HG02852 (cell line): ENCODE measurements around the gene EFEMP2.

ENCODE experiments used
- ATAC-seq: cut with Tn5 transposase; IDR thresholded peaks from one replicate; pipeline ENCODE4 v1.9.1; 2021; ENCODE audit warnings: mild to moderate bottlenecking, moderate library complexity; ENCODE audit not compliant: unreplicated experiment

Gene EFEMP2

GRCh38 chr11:65872586-65873317 is at the start of gene EFEMP2:
Gene EFEMP2, minus strand, starts transcription at chr11:65872800. Its CDS starts 446 bp downstream, at chr11:65872354.
- ATAC-seq: no peak

DNA sequence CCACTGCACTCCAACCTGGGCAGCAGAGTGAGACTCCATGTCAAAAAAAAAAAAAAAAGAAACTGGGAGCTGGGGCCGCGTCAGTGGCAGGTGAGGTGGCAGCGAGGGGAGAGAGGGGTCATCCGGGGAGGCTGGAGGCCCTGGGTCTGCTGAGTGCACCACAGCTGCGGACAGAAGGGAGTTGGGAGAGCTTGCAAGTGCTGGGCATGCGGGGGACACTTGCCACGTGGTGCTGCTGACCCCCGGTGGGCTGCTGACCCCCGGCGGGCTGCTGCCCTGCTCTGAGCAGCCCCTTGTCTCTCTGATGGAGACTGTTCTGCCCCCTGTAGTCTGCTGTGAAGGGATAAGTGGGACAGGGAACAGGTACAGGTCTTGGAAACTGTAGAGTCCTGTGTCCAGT is 49.3 kb upstream of the EFEMP2 start:
- ATAC-seq: no peak

DNA sequence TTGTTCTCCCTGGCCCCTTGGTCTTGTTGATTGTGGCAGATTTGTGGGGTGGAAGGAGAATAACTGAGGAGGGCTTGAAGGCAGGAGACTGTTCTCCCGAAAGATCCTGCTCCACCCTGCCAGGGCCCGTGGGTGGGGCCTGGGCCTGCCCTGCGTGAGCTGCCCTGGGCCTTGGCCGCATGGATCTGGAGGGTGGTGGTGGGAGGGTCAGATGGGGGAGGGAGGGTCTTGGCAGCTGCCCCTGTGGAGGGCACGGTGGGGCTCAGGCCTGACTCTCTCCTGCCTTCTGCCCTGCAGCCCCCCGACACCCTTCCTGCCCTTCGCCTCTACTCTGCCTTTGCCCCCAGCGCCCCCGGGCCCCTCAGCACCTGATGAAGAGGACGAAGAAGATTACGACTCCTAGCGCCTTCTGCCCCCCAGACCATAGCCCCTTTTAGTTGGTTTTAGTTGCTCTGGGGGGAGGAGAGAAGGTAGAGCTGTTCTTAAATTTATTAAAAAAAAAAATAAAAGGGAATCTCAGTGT is 48.5 kb upstream of the EFEMP2 start:
- ATAC-seq: no peak

- no peak for ATAC-seq
These were observed 47.8 kb upstream of the EFEMP2 start for GRCh38 chr11:65920372-65920802.

DNA sequence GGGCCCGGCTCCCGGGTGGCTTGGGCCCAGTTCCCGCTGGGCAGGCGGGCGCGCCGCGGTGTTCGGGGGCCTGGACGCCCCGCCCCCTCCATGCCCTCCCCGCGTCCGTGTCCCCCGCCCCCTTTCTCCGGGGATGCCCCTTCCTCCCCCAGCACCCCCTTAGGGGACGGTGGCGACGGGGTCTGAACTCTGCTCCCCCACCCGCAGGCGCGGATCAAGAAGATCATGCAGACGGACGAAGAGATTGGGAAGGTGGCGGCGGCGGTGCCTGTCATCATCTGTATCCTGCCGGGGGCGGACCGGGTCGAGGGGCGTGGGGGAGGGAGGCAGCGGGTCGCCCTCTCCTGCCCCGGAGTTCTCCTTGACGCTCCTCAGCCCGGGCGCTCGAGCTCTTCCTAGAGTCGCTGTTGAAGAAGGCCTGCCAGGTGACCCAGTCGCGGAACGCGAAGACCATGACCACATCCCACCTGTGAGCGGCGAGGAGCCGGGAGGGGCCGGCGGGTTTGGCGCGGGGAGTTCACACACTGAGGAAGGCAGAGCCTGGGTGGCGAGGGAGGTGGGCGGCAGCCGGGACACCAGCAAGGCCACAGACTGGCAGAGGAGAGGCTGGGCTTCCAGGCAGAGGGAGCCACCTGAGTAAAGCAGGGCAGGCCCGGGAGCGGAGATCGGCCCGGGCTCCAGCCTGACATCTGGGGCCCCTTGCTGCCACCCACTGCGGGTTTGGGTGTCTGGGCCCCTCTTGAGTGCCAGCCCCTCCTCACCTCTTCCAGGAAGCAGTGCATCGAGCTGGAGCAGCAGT is 47.2 kb upstream of the EFEMP2 start:
- peak; percentile 38 for ATAC-seq

- ATAC-seq: peak; percentile 82
These were observed 46.6 kb upstream of the EFEMP2 start, which contains the start of gene DRAP1 for GRCh38 chr11:65919141-65919572. Gene DRAP1, plus strand, starts transcription at chr11:65919426. Its CDS starts 76 bp downstream, at chr11:65919502.

DNA sequence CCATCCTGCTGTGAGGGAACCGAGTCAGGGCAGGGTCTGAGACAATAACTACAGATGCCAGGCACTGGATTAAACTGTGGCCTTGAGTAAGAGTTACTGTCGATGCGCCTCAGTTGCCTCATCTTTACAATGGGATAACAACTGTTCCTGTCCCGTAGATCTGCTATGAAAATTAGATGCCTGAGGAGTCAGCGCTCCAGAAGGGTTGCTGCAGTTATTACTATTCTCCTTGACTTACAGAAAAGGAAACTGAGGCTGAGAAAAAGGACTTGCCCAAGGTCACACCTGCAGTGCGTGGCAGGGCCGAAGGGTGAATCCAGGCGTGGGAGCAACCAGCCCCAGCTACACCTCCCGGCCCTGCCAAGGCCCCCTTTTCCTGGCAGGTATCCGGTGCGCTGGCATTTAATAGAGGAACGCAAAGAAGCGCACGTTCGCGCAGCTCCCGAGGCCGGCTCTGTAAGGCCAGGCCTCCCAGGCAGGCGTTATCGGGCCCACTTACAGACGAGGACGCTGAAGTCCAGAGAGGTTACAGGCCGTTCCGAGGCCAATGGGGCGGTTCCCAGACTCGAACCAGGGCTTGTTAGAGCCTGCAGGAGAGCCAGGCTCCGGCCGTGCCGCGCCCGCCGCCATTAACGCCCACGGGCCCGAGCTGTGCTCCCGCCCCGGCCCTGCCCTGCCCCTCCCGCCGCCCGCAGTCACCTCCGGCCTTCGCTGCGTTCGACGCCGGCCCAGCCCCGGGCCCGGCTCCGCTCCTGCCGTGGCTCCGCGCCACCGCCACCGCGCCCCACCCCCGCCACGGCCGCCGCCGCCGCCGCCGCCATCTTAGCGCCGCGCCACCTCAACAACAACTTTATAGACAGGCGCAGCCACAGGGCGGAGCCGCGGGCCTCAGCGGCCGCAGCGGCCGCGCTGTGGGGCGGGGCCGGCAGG is 45.9 kb upstream of the EFEMP2 start, which contains the start of gene C11orf68:
Gene C11orf68 (minus strand): TSS at position 852 of the 930 bp plus-strand sequence. CDS start 31 bp downstream, at position 821.
- peak; percentile 48 for ATAC-seq

- ATAC-seq: no peak
These were observed 45.0 kb upstream of the EFEMP2 start for GRCh38 chr11:65917434-65918210.

- ATAC-seq: no peak
These were observed 44.5 kb upstream of the EFEMP2 start for GRCh38 chr11:65917077-65917433.

DNA sequence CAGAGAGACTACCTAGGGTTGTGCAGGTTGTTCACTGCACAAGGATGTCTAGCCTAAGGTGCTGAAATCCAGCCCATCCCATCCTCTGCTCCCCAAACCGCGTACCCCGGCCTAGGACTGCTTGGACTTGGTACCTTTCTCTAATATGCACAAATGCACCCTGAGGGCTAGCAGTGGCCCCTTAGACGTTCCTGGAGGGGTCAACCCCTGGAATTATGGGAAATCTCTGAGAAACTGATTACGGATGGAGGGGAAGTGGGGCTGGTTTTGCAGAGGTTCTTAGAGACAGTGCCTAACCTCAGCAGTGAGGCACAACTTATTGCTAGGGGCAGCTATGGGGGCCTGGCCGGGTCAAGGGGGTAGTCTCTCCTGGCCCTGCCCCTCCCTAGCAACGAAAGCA is 43.8 kb upstream of the EFEMP2 start:
- ATAC-seq: no peak

GRCh38 chr11:65915821-65916251 is 43.2 kb upstream of the EFEMP2 start:
- no peak for ATAC-seq

GRCh38 chr11:65915101-65915820 is 42.7 kb upstream of the EFEMP2 start:
- ATAC-seq: no peak

- no peak for ATAC-seq
These were observed 40.2 kb upstream of the EFEMP2 start for GRCh38 chr11:65912845-65913244.

DNA sequence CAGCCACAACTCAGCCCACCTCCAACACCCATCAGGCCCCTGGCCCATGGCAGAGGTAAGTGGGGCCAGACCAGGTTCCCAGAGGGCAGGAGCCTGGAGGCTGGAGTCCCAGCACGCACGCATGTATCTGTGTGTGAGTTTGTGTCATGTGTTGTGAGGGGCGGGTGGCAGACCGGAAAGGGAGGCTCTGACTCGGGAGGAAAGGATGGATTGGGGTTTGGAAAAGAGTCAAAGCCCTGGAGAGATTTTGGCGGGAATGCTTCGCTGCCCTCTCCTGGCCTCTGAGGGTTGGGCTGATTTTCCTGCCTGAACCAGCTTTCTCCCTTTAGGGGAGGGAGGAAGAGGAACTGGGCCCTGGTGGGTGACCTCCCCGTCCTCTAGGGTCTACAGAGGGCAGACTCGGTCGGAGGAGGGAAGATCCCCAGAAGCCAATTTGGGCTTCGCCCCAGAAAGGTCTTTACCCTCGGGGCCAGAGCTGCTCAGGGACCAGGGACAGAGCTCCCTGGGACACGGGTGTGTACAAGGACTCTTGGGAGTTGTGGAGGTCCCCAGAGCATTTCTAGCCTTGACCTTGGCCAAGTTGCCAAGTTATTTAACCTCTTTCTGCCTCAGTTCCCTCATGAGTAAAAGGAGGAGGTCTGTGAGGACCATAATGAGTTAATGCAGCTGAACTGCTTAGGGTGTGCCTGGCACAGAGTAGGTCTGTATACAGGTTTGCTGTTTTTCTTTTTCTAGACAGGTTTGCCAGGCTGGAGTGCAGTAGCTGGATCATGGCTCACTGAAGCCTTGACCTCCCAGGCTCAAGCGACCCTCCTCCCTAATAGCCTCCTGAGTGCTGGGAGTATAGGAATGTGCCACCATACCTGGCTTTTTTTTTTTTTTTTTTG is 39.3 kb upstream of the EFEMP2 start:
- no peak for ATAC-seq

DNA sequence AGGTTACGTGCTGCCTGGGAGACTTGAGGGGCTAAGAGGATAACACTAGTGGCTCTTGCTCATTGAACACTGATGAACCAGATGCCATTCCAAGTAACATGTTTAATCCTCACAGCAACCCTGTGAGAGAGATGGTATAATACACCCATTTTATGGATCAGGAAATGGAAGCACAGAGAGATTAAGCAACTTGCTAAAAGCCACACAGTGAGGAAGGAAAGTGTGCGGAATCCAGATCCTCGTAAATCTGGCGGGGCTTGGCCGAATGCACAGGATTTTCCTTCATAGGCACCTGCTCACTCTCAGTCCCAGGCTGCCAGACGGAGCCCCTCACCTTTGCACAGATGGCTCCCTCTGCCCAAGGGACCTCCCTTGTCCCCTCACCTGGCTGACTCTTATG is 35.3 kb upstream of the EFEMP2 start:
- ATAC-seq: no peak

DNA sequence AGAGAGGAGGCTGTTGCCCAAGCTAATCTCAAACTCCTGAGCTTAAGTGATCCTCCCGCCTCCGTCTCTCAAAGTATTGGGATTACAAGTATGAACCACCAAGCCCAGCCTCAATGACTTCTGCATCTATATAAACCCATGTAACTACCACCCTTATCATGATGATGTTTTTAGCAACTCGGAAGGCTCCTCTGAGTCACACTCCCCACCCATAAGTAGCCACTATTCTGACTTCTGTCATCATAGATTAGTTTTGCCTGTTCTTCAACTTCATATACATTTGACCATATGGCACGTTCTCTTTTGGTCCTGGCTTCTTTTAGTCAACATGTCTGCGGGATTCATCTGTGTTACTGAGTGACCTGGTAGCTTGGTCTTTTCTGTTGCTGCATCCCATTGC is 34.0 kb upstream of the EFEMP2 start:
- no peak for ATAC-seq

DNA sequence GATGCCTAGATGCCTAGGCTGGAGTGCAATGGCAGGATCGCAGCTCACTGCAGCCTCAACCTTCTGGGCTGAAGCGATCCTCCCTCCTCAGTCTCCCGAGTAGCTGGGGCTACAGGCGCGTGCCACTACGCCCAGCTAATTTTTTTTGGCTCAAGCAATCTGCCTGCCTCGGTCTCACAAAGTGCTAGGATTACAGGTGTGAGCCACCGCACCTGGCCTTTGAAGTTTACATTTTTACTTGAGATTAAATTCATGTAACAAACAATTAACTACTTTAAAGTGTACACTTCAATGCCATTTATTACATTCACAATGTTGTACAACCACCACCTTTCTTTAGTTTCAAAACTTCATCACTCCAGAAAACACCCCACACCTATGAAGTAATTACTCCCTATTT is 31.1 kb upstream of the EFEMP2 start:
- no peak for ATAC-seq

- no peak for ATAC-seq
These were observed 30.5 kb upstream of the EFEMP2 start for GRCh38 chr11:65903068-65903481.
